Prostate gland (tissue), 2 donors: ENCODE data around the gene ZNF579. TPM values are rescaled to one million over a fixed set of nuclear protein-coding genes. Genes with fewer than 3 reads are reported as not detected.

Experiments
- DNase-seq: peaks from one replicate; pipeline ENCODE4 v3.0.0-alpha.2; 2019; ENCODE audit warnings: low spot score
- H3K27ac ChIP-seq, 2 donors: fragments of 200-600 bp; sonication (generic); 2 replicates each; pipeline ENCODE4 v1.5.1; 2017 to 2019
- H3K27me3 ChIP-seq: fragments of 200-600 bp; sonication (generic); replicated peaks from 2 replicates; pipeline ENCODE4 v1.5.1; 2019; ENCODE audit not compliant: insufficient read depth
- H3K36me3 ChIP-seq, 2 donors: fragments of 200-600 bp; sonication (generic); 1 replicate in 1 of 2; 2 replicates in 1 of 2; pipeline versions ENCODE4 v1.5.1 to v1.8.1; 2017 to 2019
- H3K4me1 ChIP-seq: fragments of 200-600 bp; sonication (generic); replicated peaks from 2 replicates; pipeline ENCODE4 v1.5.1; 2019
- H3K4me3 ChIP-seq, 2 donors: fragments of 200-600 bp; sonication (generic); 2 replicates each; pipeline ENCODE4 v1.5.1; 2017 to 2019
- H3K9me3 ChIP-seq: fragments of 200-600 bp; sonication (generic); 2 replicates; pipeline ENCODE4 v1.5.1; 2017
- CTCF ChIP-seq, 4 experiments: fragments of 200-600 bp in 2 of 4; fragments of 450-650 bp in 2 of 4; sonication (generic) in 2 of 4; IDR thresholded peaks; 1 replicate in 3 of 4; 2 replicates in 1 of 4; pipeline ENCODE4 v1.5.1; 2016 to 2019; ENCODE audit warnings: antibody characterized with exemption in 4 of 4, mild to moderate bottlenecking in 2 of 4, moderate library complexity in 2 of 4
- POLR2A ChIP-seq: fragments of 450-650 bp; IDR thresholded peaks from one replicate; pipeline ENCODE4 v1.6.1; 2016; ENCODE audit warnings: antibody characterized with exemption, mild to moderate bottlenecking
- POLR2AphosphoS5 ChIP-seq: sonication (generic); formaldehyde crosslinking; IDR thresholded peaks from one replicate; pipeline ENCODE4 v1.6.1; 2017; ENCODE audit warnings: antibody characterized with exemption
- WGBS: methylation state at CpG from one replicate; pipeline ENCODE4 v1.1.5; 2018; 5-methylcytosine and 5-hydroxymethylcytosine counted together
- intact Hi-C: fragments of 100-400 bp; cut with DNase I; formaldehyde crosslinking; loops from one replicate; pipeline ENCODE4 v1.14.2; 2022
- total RNA-seq, 2 donors: library from RNA; depleted of rRNA; stranded (reverse); fragments of >200 nt; gene quantifications; one replicate each; pipeline ENCODE4 v1.1.0, GENCODE V29; 2016

Gene ZNF579
- total RNA-seq, 2 donors from 2014 or later: 8.7 to 10.8 TPM

- DNase-seq: no peak
- TF ChIP-seq POLR2A (no peak), POLR2AphosphoS5 (no peak), CTCF (IDR thresholded peaks at IDR 0.05) (no peak)
- no peak overlapping the region for H3K4me3 ChIP-seq
- intact Hi-C loops: no loop called here
- no peaks in the 10 kb centered on the region for H3K4me1 ChIP-seq
- H3K36me3 ChIP-seq: no peaks in the 10 kb centered on the region
- 85% methylated on average over 4 of the region's 4 CpGs for WGBS
- H3K9me3 ChIP-seq: no peaks in the 10 kb centered on the region
- H3K27ac ChIP-seq: no peak overlapping the region
- no peaks in the 10 kb centered on the region for H3K27me3 ChIP-seq
Observed at GRCh38 chr19:55594996-55595545, 14.4 kb upstream of the ZNF579 start.

- H3K27me3 ChIP-seq: no peaks in the 10 kb centered on the region
- 77% methylated on average over 23 of the region's 68 CpGs for WGBS
- no peak overlapping the region for H3K27ac ChIP-seq
- H3K4me1 ChIP-seq: no peaks in the 10 kb centered on the region
- no peak for DNase-seq
- intact Hi-C loops: no loop called here
- H3K9me3 ChIP-seq: no peaks in the 10 kb centered on the region
- TF ChIP-seq POLR2AphosphoS5 (no peak), POLR2A (no peak), CTCF (IDR thresholded peaks at IDR 0.05) (no peak)
- no peaks in the 10 kb centered on the region for H3K36me3 ChIP-seq
- H3K4me3 ChIP-seq: no peak overlapping the region
Observed at GRCh38 chr19:55593096-55593772, 12.6 kb upstream of the ZNF579 start.

DNA sequence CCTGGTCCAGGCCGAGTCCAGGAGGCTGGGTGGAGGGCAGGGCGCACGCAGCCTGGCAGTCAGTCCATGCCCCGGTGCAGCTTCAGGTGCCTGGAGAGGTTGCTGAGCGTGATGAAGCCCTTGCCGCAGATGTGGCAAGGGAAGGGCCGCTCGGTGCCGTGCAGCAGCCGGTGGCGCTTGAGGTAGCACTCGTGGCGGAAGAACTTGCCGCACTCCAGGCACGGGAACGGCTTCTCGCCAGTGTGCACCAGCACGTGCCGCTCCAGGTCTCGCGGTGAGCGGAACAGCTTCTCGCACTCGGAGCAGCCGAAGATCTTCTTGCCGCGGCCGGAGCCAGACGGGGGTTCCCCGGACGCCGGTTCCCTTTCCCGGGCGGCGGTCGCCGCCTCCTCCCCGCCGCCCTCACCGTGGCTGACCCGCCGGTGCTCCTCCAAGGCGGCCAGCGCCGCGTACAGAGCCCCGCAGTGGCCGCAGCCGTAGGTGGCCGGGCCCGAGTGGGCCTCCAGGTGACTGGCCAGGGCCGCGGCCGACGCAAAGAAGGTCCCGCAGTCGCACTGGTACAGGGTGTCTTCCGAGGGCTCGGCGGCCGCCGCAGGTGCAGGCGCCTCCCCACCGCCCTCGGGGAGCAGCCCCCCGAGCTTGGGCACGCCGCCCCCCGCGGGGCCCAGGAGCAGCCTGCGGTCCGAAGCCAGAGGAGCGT is 11.9 kb upstream of the ZNF579 start:
- H3K4me1 ChIP-seq: no peaks in the 10 kb centered on the region
- no peak overlapping the region for H3K4me3 ChIP-seq
- DNase-seq: no peak
- no peaks in the 10 kb centered on the region for H3K36me3 ChIP-seq
- H3K27ac ChIP-seq: no peak overlapping the region
- no peaks in the 10 kb centered on the region for H3K9me3 ChIP-seq
- TF ChIP-seq POLR2AphosphoS5: no peak
- TF ChIP-seq CTCF (IDR thresholded peaks at IDR 0.05): no peak
- TF ChIP-seq POLR2A: no peak
- 92% methylated on average over 50 of the region's 73 CpGs for WGBS
- intact Hi-C loops: no loop called here
- no peaks in the 10 kb centered on the region for H3K27me3 ChIP-seq

DNA sequence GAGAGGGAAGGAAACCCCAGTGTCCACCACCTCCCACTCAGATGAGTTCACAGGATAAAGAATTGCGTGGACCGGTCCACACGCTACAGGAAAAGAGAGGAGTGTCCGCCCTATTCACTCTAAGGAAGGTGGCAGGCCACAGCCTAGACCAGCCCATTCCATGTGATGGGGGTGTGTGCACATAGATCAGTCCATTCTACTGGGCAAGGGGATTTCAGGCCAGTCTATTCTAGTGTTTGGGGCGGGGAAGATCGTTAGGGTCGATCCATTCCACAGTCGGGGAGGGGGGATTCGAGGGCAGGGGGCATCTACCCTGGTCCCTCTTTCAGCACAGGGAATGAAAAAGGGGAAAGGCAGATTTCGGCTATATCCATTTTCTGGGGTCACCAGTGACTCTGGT is 10.9 kb upstream of the ZNF579 start:
- Histone ChIP-seq H3K36me3 (no peaks in the 10 kb centered on the region), H3K27ac (no peak overlapping the region), H3K27me3 (no peaks in the 10 kb centered on the region), H3K9me3 (no peaks in the 10 kb centered on the region), H3K4me1 (peaks cover 4% of the 10 kb centered on the region), H3K4me3 (no peak overlapping the region)
- TF ChIP-seq POLR2A: no peak
- no peak for TF ChIP-seq CTCF (IDR thresholded peaks at IDR 0.05)
- no peak for TF ChIP-seq POLR2AphosphoS5
- DNase-seq: no peak
- WGBS: 86% methylated on average over 10 of the region's 10 CpGs
- intact Hi-C loops: no loop called here

GRCh38 chr19:55590617-55591016 is 10.0 kb upstream of the ZNF579 start:
- TF ChIP-seq POLR2AphosphoS5: no peak
- TF ChIP-seq POLR2A: no peak
- no peak for TF ChIP-seq CTCF (IDR thresholded peaks at IDR 0.05)
- Histone ChIP-seq H3K27ac (no peak overlapping the region), H3K36me3 (no peaks in the 10 kb centered on the region), H3K27me3 (no peaks in the 10 kb centered on the region), H3K9me3 (no peaks in the 10 kb centered on the region), H3K4me3 (no peak overlapping the region), H3K4me1 (peaks cover 4% of the 10 kb centered on the region)
- intact Hi-C loops: no loop called here
- 90% methylated on average over 10 of the region's 10 CpGs for WGBS
- no peak for DNase-seq
